GM23248 (cell line): ENCODE data around the gene GPBAR1.

Experiments
- EZH2 ChIP-seq: fragments of 200-600 bp; sonication (generic); IDR thresholded peaks from 2 replicates; pipeline ENCODE4 v1.6.1; 2018; ENCODE audit warnings: antibody characterized with exemption, mild to moderate bottlenecking; ENCODE audit not compliant: insufficient read depth, poor library complexity, severe bottlenecking
- EZH2phosphoT487 ChIP-seq: fragments of 200-600 bp; sonication (generic); IDR thresholded peaks from 2 replicates; pipeline ENCODE4 v1.6.1; 2018; ENCODE audit warnings: antibody characterized with exemption, moderate library complexity, mild to moderate bottlenecking, low read depth; ENCODE audit not compliant: insufficient read depth

- no peak for TF ChIP-seq EZH2phosphoT487
- no peak for TF ChIP-seq EZH2
Observed at GRCh38 chr2:218216674-218217359, 44.0 kb upstream of the GPBAR1 start, which contains the start of gene ARPC2.
